ENCODE measurements around the gene SRBD1. TPM values are rescaled to one million over a fixed set of nuclear protein-coding genes. Genes with fewer than 3 reads are reported as not detected.
A peak's percentile ranks its signal among the peaks of the same experiment; 100 is the strongest.

SRBD1 gene
- total RNA-seq, 1 donor = 17.4 TPM

DNA sequence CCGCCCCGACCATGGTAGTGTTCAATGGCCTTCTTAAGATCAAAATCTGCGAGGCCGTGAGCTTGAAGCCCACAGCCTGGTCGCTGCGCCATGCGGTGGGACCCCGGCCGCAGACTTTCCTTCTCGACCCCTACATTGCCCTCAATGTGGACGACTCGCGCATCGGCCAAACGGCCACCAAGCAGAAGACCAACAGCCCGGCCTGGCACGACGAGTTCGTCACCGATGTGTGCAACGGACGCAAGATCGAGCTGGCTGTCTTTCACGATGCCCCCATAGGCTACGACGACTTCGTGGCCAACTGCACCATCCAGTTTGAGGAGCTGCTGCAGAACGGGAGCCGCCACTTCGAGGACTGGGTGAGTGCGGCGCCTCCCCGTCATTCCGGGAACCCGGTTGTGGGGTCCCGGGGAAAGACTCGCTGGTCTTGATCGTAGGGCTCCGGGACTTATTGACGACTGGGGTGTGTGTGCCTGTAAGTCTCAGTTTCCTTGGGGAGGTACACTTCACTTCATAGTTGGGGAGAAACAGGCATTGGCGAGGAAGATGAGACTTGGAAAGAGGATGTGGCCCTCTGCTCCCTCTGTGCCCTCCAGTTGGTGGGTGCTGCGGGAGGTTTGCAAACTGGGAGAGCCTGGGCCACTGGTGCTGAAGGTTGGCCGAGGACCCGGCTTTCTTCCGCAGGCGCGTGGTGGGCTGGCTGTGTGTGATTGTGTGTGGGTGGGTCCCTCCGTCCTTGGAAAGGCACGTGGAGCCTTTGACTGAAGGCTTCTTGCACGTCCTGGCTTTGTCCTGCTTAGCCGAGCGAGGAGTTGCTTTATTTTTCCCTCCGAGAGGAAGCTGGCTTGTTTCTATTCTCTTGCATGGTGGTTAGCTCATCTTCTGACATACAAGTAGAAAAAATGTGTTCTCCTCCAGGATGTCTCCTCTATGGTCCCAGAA is 41.3 kb upstream of the SRBD1 start:
- no peak for TF ChIP-seq CTCF (IDR thresholded peaks at IDR 0.05; ENCODE audit: extremely low read depth, low read depth, low read length)
- H3K36me3 ChIP-seq (ENCODE audit: insufficient read depth, low read length) = no peaks in the 10 kb centered on the region
- no peak overlapping the region for H3K27ac ChIP-seq (ENCODE audit: low read depth, low read length)
- H3K27me3 ChIP-seq (ENCODE audit: insufficient read depth, low read length) = no peaks in the 10 kb centered on the region
- peak overlapping the region; percentile 90 for H3K4me2 ChIP-seq (ENCODE audit: insufficient read depth, low read length)
- H3K79me2 ChIP-seq (ENCODE audit: insufficient read depth, low read length) = peaks cover 33% of the 10 kb centered on the region
- H3K4me1 ChIP-seq (ENCODE audit: insufficient read depth, low read length) = peaks cover 14% of the 10 kb centered on the region
- H3K9me3 ChIP-seq (ENCODE audit: low read depth, low read length) = no peaks in the 10 kb centered on the region
- H4K20me1 ChIP-seq (ENCODE audit: insufficient read depth, low read length) = peaks cover 22% of the 10 kb centered on the region
- DNase-seq (ENCODE audit: insufficient read length, low spot score, missing footprints) = peak; percentile 81
- H2AFZ ChIP-seq (ENCODE audit: low read length) = peak overlapping the region; percentile 88
- peak overlapping the region; percentile 88 for H3K4me3 ChIP-seq (ENCODE audit: insufficient read depth, low read length)

GRCh38 chr2:45651415-45652089 is 40.5 kb upstream of the SRBD1 start, which contains the start of gene PRKCE:
Gene PRKCE (plus strand): TSS chr2:45651675.
- H3K79me2 ChIP-seq (ENCODE audit: insufficient read depth, low read length) = peaks cover 28% of the 10 kb centered on the region
- H3K27ac ChIP-seq (ENCODE audit: low read depth, low read length) = peak within 1 kb of the TSS; percentile 73
- peaks cover 14% of the 10 kb centered on the region for H3K4me1 ChIP-seq (ENCODE audit: insufficient read depth, low read length)
- H4K20me1 ChIP-seq (ENCODE audit: insufficient read depth, low read length) = peaks cover 22% of the 10 kb centered on the region
- H2AFZ ChIP-seq (ENCODE audit: low read length) = peak within 1 kb of the TSS; percentile 93
- no peaks in the 10 kb centered on the region for H3K36me3 ChIP-seq (ENCODE audit: insufficient read depth, low read length)
- H3K9me3 ChIP-seq (ENCODE audit: low read depth, low read length) = no peaks in the 10 kb centered on the region
- no peaks in the 10 kb centered on the region for H3K27me3 ChIP-seq (ENCODE audit: insufficient read depth, low read length)
- no peak for DNase-seq (ENCODE audit: insufficient read length, low spot score, missing footprints)
- H3K4me2 ChIP-seq (ENCODE audit: insufficient read depth, low read length) = peak within 1 kb of the TSS; percentile 98
- peak within 1 kb of the TSS; percentile 88 for H3K4me3 ChIP-seq (ENCODE audit: insufficient read depth, low read length)
- no peak for TF ChIP-seq CTCF (IDR thresholded peaks at IDR 0.05; ENCODE audit: extremely low read depth, low read depth, low read length)

DNA sequence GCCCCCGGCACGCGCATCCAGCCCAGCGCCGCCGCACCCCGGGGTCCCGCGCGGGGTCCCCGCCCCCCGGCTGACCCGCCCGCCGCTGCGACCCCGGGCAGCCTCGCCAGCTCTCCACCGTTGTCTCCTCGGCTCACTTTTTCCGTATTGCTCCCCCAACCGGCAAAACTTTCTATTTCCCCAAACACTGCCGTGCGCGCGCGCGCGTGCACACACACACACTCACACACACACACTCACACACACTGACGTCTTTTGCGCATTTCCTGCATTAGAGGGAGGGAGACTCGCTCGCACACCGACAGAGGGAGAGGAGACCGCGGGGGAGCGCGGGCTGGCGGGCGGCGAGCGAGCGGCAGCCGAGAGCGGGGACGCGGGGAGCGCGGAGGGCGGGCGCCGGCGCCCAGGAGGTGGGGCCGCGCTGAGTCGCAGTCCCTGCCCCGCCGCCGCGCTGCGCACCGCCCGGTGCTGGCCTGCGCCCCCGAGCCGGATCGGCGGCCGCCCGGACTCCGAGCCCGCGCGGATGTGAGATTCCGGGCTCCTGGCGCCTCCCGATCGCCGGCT is 39.9 kb upstream of the SRBD1 start:
- DNase-seq (ENCODE audit: insufficient read length, low spot score, missing footprints) = peak; percentile 98
- Histone ChIP-seq H3K4me3 (ENCODE audit: insufficient read depth, low read length) (peak overlapping the region; percentile 88), H3K27ac (ENCODE audit: low read depth, low read length) (peak overlapping the region; percentile 73), H3K36me3 (ENCODE audit: insufficient read depth, low read length) (no peaks in the 10 kb centered on the region), H3K4me1 (ENCODE audit: insufficient read depth, low read length) (peaks cover 14% of the 10 kb centered on the region), H3K27me3 (ENCODE audit: insufficient read depth, low read length) (no peaks in the 10 kb centered on the region), H3K4me2 (ENCODE audit: insufficient read depth, low read length) (peak overlapping the region; percentile 98), H2AFZ (ENCODE audit: low read length) (peak overlapping the region; percentile 93), H4K20me1 (ENCODE audit: insufficient read depth, low read length) (peaks cover 22% of the 10 kb centered on the region), H3K9me3 (ENCODE audit: low read depth, low read length) (no peaks in the 10 kb centered on the region), H3K79me2 (ENCODE audit: insufficient read depth, low read length) (peaks cover 28% of the 10 kb centered on the region)
- peak; percentile 32 for TF ChIP-seq CTCF (IDR thresholded peaks at IDR 0.05; ENCODE audit: extremely low read depth, low read depth, low read length)
